CD4-positive, CD25-positive, alpha-beta regulatory T cell (primary cell): Measurements from ENCODE around the gene EXTL1. TPM values are rescaled to one million over a fixed set of nuclear protein-coding genes. Genes with fewer than 3 reads are reported as not detected.

Experiments used
- ATAC-seq, 2 donors: fragments of 150-1000 bp; cut with Tn5 transposase; one replicate each; pipeline ENCODE4 v1.10.0; 2021; ENCODE audit warnings: low read depth in 2 of 2, moderate number of reproducible peaks in 2 of 2, moderate library complexity in 1 of 2
- DNase-seq, 3 donors: peaks; one replicate each; pipeline versions ENCODE4 v3.0.0 to v3.0.0-alpha.2; 2012 to 2022; ENCODE audit warnings: mixed read lengths in 1 of 3
- H3K27ac ChIP-seq: one replicate; pipeline ENCODE4 v1.7.0; 2013; ENCODE audit warnings: mild to moderate bottlenecking, low read length; ENCODE audit not compliant: insufficient read depth, poor library complexity, severe bottlenecking
- H3K27me3 ChIP-seq: one replicate; pipeline ENCODE4 v1.7.0; 2013; ENCODE audit warnings: low read length; ENCODE audit not compliant: control insufficient read depth, insufficient read depth
- H3K36me3 ChIP-seq: one replicate; pipeline ENCODE4 v1.7.0; 2013; ENCODE audit warnings: mild to moderate bottlenecking, low read length, moderate library complexity; ENCODE audit not compliant: control insufficient read depth, insufficient read depth
- H3K4me1 ChIP-seq: 2 replicates; pipeline ENCODE4 v1.7.0; 2013; ENCODE audit warnings: mild to moderate bottlenecking, low read length; ENCODE audit not compliant: insufficient read depth, control insufficient read depth, poor library complexity, severe bottlenecking
- H3K4me3 ChIP-seq: one replicate; pipeline ENCODE4 v1.7.0; 2013; ENCODE audit warnings: low read depth, mild to moderate bottlenecking, low read length, moderate library complexity
- H3K9me3 ChIP-seq, 2 experiments: 1 replicate in 1 of 2; 2 replicates in 1 of 2; pipeline ENCODE4 v1.7.0; 2013; ENCODE audit warnings: low read length in 2 of 2, mild to moderate bottlenecking in 1 of 2, moderate library complexity in 1 of 2; ENCODE audit not compliant: control insufficient read depth in 2 of 2
- H3K27ac Mint-ChIP-seq, 3 donors: one replicate each; pipeline ENCODE4 v1.8.0; 2020 to 2022; ENCODE audit warnings: mild to moderate bottlenecking in 3 of 3, mixed read lengths in 3 of 3, moderate library complexity in 2 of 3
- H3K27me3 Mint-ChIP-seq: one replicate; pipeline ENCODE4 v1.8.0; 2022; ENCODE audit warnings: mild to moderate bottlenecking, mixed read lengths
- H3K36me3 Mint-ChIP-seq: one replicate; pipeline ENCODE4 v1.8.0; 2020; ENCODE audit warnings: mixed read lengths
- H3K4me1 Mint-ChIP-seq, 4 donors: one replicate each; pipeline ENCODE4 v1.8.0; 2020 to 2022; ENCODE audit warnings: mixed read lengths in 4 of 4, mild to moderate bottlenecking in 1 of 4
- H3K4me3 Mint-ChIP-seq, 4 donors: one replicate each; pipeline ENCODE4 v1.8.0; 2020 to 2022; ENCODE audit warnings: mild to moderate bottlenecking in 4 of 4, mixed read lengths in 4 of 4, moderate library complexity in 3 of 4
- H3K9me3 Mint-ChIP-seq, 7 donors: one replicate each; pipeline ENCODE4 v1.8.0; 2020 to 2022; ENCODE audit warnings: mixed read lengths in 7 of 7, mild to moderate bottlenecking in 3 of 7, moderate library complexity in 2 of 7
- polyA plus RNA-seq, 4 donors: library from polyadenylated mRNA; unstranded; fragments of 300-500 nt; fragmentation: Illumina TruSeq; gene quantifications; one replicate each; pipeline ENCODE4 v1.2.3, GENCODE V29; 2021
- total RNA-seq: library from RNA; stranded (reverse); gene quantifications from one replicate; pipeline ENCODE4 v1.2.3, GENCODE V29; 2022

Gene EXTL1
- total and polyA plus RNA-seq, 5 donors from 2014 or later, result 0.22 TPM; not detected in 4

DNA sequence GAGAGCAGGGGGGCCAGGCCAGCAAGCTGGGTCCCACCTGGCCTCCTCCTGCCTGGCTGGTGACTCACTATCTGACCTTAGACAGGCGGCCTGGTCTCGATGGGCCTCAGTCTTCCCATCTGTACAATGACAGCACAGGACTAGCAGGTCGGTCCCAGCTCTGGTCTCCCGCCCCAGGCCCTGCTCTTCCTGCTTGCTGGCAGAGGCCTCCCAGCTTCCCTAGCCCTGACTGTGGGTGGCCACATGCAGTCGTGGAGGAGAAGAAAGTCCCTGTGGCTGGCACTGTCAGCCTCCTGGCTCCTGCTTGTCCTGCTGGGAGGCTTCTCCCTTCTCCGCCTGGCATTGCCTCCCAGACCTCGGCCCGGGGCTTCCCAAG is 817 bp downstream of the EXTL1 start:
- peaks cover 8% of the 10 kb centered on the region for H3K27me3 Mint-ChIP-seq
- Histone ChIP-seq H3K27me3 (no peaks in the 10 kb centered on the region), H3K36me3 (no peaks in the 10 kb centered on the region), H3K27ac (no peak overlapping the region), H3K9me3 (no peaks in the 10 kb centered on the region), H3K4me3 (no peak overlapping the region), H3K4me1 (no peaks in the 10 kb centered on the region)
- peaks cover 0 to 5% (median 1%) of the 10 kb centered on the region in 4 donors for H3K4me1 Mint-ChIP-seq
- H3K4me3 Mint-ChIP-seq, result no peak overlapping the region
- no peaks in the 10 kb centered on the region for H3K9me3 Mint-ChIP-seq
- DNase-seq (no peak), ATAC-seq (no peak)
- H3K27ac Mint-ChIP-seq, result no peak overlapping the region
- H3K36me3 Mint-ChIP-seq, result no peaks in the 10 kb centered on the region

DNA sequence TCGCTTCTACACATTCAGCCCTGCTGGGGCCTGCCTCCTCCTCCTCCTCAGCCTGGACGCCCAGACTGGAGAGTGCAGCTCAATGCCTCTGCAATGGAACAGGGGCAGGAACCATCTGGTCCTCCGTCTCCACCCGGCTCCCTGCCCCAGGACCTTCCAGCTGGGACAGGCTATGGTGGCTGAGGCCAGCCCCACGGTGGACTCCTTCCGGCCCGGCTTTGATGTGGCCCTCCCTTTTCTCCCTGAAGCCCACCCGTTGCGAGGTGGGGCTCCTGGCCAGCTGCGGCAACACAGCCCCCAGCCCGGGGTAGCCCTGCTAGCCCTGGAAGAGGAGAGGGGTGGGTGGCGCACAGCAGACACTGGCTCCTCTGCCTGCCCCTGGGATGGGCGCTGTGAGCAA is 1.4 kb downstream of the EXTL1 start:
- Mint-ChIP-seq H3K9me3 (no peaks in the 10 kb centered on the region), H3K4me3 (no peak overlapping the region), H3K27ac (peak overlapping the region in 1 of 3 donors; percentile 80), H3K27me3 (peaks cover 7% of the 10 kb centered on the region), H3K36me3 (no peaks in the 10 kb centered on the region), H3K4me1 (peaks cover 0 to 5% (median 1%) of the 10 kb centered on the region in 4 donors)
- DNase-seq (no peak), ATAC-seq (no peak)
- Histone ChIP-seq H3K4me3 (no peak overlapping the region), H3K9me3 (no peaks in the 10 kb centered on the region), H3K27me3 (no peaks in the 10 kb centered on the region), H3K27ac (no peak overlapping the region), H3K36me3 (no peaks in the 10 kb centered on the region), H3K4me1 (no peaks in the 10 kb centered on the region)

DNA sequence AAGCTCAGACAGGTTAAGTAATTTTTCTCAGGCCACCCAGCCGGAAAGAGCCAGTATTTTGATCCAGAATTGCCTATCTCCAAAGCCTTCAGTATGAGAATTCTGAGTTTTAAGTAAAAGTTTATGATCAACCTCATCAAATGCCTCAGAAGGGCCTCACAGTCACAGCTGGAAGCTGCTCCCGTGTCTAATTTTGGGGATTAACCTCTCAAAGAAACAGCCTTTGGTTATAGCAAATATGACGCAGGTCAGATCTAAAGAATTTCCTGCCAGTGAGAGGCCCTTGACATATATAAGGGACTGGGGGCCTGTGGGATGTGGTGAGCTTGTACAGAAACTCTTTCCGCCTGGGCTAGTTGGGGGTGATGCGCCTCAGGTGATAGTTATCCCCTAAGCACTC is 2.3 kb downstream of the EXTL1 start:
- peaks cover 0 to 5% (median 1%) of the 10 kb centered on the region in 4 donors for H3K4me1 Mint-ChIP-seq
- Histone ChIP-seq H3K4me3 (no peak overlapping the region), H3K36me3 (no peaks in the 10 kb centered on the region), H3K27me3 (no peaks in the 10 kb centered on the region), H3K4me1 (no peaks in the 10 kb centered on the region), H3K9me3 (no peaks in the 10 kb centered on the region), H3K27ac (no peak overlapping the region)
- H3K9me3 Mint-ChIP-seq, result no peaks in the 10 kb centered on the region
- no peak for DNase-seq
- H3K4me3 Mint-ChIP-seq, result no peak overlapping the region
- H3K27me3 Mint-ChIP-seq, result no peaks in the 10 kb centered on the region
- no peaks in the 10 kb centered on the region for H3K36me3 Mint-ChIP-seq
- ATAC-seq, result no peak
- H3K27ac Mint-ChIP-seq, result no peak overlapping the region

GRCh38 chr1:26025060-26025459 is 3.5 kb downstream of the EXTL1 start:
- H3K4me3 ChIP-seq, result no peak overlapping the region
- ATAC-seq, result no peak
- no peak overlapping the region for H3K27ac Mint-ChIP-seq
- H3K27me3 Mint-ChIP-seq, result peaks cover 5% of the 10 kb centered on the region
- H3K4me1 ChIP-seq, result no peaks in the 10 kb centered on the region
- H3K9me3 ChIP-seq, result no peaks in the 10 kb centered on the region
- H3K27me3 ChIP-seq, result no peaks in the 10 kb centered on the region
- H3K4me1 Mint-ChIP-seq, result no peaks in the 10 kb centered on the region
- no peaks in the 10 kb centered on the region for H3K36me3 ChIP-seq
- no peaks in the 10 kb centered on the region for H3K9me3 Mint-ChIP-seq
- H3K36me3 Mint-ChIP-seq, result no peaks in the 10 kb centered on the region
- H3K27ac ChIP-seq, result no peak overlapping the region
- H3K4me3 Mint-ChIP-seq, result no peak overlapping the region
- DNase-seq, result no peak

GRCh38 chr1:26025517-26025916 is 3.9 kb downstream of the EXTL1 start:
- H3K36me3 ChIP-seq, result no peaks in the 10 kb centered on the region
- no peak overlapping the region for H3K27ac Mint-ChIP-seq
- no peak for ATAC-seq

GRCh38 chr1:26027716-26028489 is 6.3 kb downstream of the EXTL1 start:
- H3K36me3 Mint-ChIP-seq, result no peaks in the 10 kb centered on the region
- Histone ChIP-seq H3K27me3 (no peaks in the 10 kb centered on the region), H3K36me3 (no peaks in the 10 kb centered on the region), H3K4me3 (no peak overlapping the region), H3K9me3 (no peaks in the 10 kb centered on the region), H3K4me1 (no peaks in the 10 kb centered on the region), H3K27ac (no peak overlapping the region)
- H3K27ac Mint-ChIP-seq, result no peak overlapping the region
- peak overlapping the region in 1 of 4 donors; percentile 81 for H3K4me3 Mint-ChIP-seq
- no peaks in the 10 kb centered on the region for H3K9me3 Mint-ChIP-seq
- H3K4me1 Mint-ChIP-seq, result no peaks in the 10 kb centered on the region
- DNase-seq (peak in 1 of 3 donors; percentile 17), ATAC-seq (no peak)
- peaks cover 14% of the 10 kb centered on the region for H3K27me3 Mint-ChIP-seq

More at GRCh38 chr1:26025517-26025916, 3.9 kb downstream of the EXTL1 start:
- Histone ChIP-seq H3K27me3 (no peaks in the 10 kb centered on the region), H3K27ac (no peak overlapping the region), H3K4me1 (no peaks in the 10 kb centered on the region), H3K9me3 (no peaks in the 10 kb centered on the region), H3K4me3 (no peak overlapping the region)
- Mint-ChIP-seq H3K4me1 (no peaks in the 10 kb centered on the region), H3K9me3 (no peaks in the 10 kb centered on the region), H3K36me3 (no peaks in the 10 kb centered on the region), H3K4me3 (no peak overlapping the region), H3K27me3 (peaks cover 5% of the 10 kb centered on the region)
- DNase-seq, result no peak

- Mint-ChIP-seq H3K27ac (no peak overlapping the region), H3K27me3 (peaks cover 15% of the 10 kb centered on the region), H3K9me3 (no peaks in the 10 kb centered on the region), H3K4me1 (no peaks in the 10 kb centered on the region), H3K4me3 (no peak overlapping the region), H3K36me3 (no peaks in the 10 kb centered on the region)
- DNase-seq (no peak), ATAC-seq (no peak)
- no peaks in the 10 kb centered on the region for H3K4me1 ChIP-seq
- no peaks in the 10 kb centered on the region for H3K36me3 ChIP-seq
- no peak overlapping the region for H3K4me3 ChIP-seq
- no peaks in the 10 kb centered on the region for H3K27me3 ChIP-seq
- no peaks in the 10 kb centered on the region for H3K9me3 ChIP-seq
- H3K27ac ChIP-seq, result no peak overlapping the region
Observed at GRCh38 chr1:26028490-26028980, 7.0 kb downstream of the EXTL1 start.
